Endothelial cell (in vitro differentiated cells): Measurements from ENCODE around the gene MMP24. TPM values are rescaled to one million over a fixed set of nuclear protein-coding genes. Genes with fewer than 3 reads are reported as not detected.

Experiments
- total RNA-seq: library from RNA; stranded (reverse); fragmentation: NEBNext Ultra II Directional; extraction: Animal tissue kit (Norgen Biotek cat#: 25700); gene quantifications from one replicate; pipeline ENCODE4 v1.2.1, GENCODE V29; 2021; ENCODE audit not compliant: unreplicated experiment

Gene MMP24
- total RNA-seq, 1 donor from 2014 or later, result 9.1 TPM

Other genes with a start within 250 kb of the MMP24 start
- 109 TPM for gene TRPC4AP, start 133.9 kb upstream of the MMP24 start, total RNA-seq
- 43.5 TPM for gene EDEM2, start 79.4 kb upstream of the MMP24 start, total RNA-seq
- 254 TPM for gene PROCR, start 54.6 kb upstream of the MMP24 start, total RNA-seq
- 80.7 TPM for gene MMP24OS, start 51.4 kb downstream of the MMP24 start, total RNA-seq
- gene EIF6, start 58.1 kb downstream of the MMP24 start, total RNA-seq, result 120 TPM
- gene FAM83C, start 65.7 kb downstream of the MMP24 start, total RNA-seq, result not detected
- 41.7 TPM for gene UQCC1, start 185.3 kb downstream of the MMP24 start, total RNA-seq
- not detected for gene GDF5, start 211.5 kb downstream of the MMP24 start, total RNA-seq
- 30.7 TPM for gene CEP250, start 228.9 kb downstream of the MMP24 start, total RNA-seq